ENCODE measurements around the gene LSP1.

The LSP1 gene

DNA sequence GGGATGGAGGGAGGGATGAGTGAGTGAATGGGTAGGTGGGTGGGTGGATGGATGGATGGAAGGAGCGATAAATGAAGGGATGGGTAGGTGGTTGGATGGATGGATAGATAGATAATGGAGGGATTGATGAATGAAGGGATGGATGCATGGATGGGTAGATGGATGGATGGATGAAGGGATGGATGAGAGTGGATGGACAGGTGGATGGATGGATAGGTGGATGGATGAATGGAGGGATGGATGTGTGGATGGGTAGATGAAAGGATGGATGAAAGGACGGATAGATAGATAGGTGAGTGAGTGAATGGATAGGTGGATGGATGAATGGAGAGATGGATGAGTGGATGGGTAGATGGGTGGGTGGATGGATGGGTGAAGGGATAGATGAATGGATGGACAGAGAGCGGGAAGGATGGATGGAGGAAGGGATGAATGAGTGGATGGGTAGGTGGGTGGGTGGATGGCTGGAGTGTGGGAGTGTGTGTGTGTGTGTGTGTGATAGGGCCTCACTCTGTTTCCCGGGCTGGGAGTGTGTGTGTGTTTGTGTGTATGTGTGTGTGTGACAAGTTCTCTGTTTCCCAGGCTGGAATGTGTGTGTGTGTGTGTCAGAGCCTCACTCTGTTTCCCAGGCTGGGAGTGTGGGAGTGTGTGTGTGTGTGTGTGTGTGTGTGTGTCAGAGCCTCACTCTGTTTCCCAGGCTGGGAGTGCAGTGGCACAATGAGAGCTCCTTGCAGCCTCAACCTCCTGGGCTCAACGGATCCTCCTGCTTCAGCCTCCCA is 40.9 kb downstream of the LSP1 start:
- no peak for DNase-seq

GRCh38 chr11:1894759-1895158 is 41.9 kb downstream of the LSP1 start:
- DNase-seq: no peak

DNA sequence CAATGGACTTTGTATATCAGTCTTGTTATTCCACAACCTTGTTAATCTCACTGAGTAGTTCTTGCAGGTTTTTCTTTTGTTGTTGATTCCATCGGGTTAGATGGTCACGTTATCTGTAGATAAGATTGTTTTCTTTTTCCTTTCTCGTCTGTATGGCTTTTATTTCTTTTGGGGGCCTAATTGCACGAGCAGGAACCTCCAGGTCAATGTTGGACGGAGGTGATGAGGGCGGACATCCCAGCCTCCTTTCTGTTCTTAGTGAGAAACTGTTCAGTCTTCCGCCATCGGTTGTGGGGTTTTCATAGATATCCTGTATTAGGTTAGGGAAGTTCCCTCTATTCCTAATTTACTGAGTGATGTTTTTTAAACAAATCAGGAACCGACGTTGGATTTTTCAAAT is 43.6 kb downstream of the LSP1 start:
- DNase-seq: no peak

GRCh38 chr11:1896923-1897322 is 44.0 kb downstream of the LSP1 start:
- no peak for DNase-seq

GRCh38 chr11:1899090-1899489 is 46.2 kb downstream of the LSP1 start:
- no peak for DNase-seq

- no peak for DNase-seq
Observed at GRCh38 chr11:1899686-1900085, 46.8 kb downstream of the LSP1 start.

DNA sequence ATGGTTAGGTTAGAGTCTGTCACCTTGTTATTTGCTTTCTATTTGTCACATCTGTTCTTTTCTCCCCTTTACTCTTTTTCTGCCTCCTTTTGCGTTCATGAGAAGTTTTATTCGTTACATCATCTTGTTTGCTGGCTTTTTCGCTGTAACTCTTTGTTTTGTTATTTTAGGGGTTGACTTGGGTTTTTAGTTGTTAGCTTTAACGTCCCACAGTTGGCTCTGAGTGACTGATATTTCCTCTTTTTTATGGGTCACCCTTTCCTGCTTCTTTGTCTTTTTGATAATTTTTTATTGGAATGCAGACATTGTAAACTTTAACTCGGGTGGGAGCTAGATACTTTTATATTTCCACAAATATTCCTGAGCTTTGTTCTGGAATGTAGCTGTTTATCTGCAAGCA is 53.3 kb downstream of the LSP1 start:
- DNase-seq: no peak

DNA sequence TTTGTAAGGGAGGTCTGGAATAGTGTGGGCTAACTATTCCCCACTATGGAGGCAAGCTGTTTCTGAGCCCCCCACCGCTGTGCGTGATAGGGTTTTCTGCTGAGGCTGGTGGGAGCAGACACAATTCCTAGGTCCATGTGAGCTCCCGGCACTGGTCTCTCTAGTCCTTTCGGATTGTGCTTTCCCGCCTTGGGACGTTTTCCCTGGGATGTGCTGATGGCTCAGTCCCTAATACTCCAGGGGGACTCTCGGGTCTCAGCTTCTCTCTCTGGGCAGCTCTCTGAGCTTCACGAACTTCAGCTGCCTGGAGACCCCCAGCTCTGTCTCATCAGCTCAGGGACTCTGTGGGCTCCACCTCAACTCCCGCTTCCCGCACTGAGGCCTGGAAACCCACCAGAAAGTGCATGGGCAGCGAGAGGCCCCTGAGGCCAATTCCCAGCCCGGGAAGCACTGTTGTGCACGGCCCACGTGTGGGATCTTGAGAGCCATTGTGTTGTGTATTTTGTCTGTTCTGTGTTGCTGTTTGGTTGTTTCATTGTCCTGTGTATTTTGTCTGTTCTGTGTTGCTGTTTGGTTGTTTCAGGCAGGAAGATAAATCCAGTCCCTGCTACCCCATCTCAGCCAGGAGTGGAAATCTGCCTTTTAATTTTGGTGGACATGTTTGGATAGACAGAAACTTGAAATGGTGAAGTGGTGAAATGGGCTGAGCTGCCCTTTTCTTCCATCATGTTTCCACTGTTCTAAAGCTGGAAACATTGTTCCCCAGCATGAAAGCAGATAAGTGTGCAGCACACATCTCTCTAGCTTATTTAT is 53.9 kb downstream of the LSP1 start:
- DNase-seq: no peak

- DNase-seq: no peak
Observed at GRCh38 chr11:1908618-1909017, 55.7 kb downstream of the LSP1 start.

DNA sequence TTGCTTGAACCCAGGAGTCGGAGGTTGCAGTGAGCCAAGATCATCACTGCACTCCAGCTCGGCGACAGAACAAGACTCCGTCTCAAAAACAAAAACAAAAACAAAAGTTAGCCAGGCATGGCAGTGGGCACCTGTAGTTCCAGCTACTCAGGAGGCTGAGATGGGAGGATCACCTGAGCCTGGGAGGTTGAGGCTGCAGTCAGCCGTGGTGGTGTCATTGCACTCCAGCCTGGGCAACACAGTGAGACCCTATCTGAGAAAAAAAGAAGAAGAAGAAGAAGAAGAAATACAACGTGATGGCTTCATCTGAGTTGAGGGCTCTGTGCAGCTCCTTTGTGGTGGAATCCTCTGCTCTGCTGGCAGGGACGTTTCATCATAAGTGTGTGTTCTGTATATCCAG is 56.6 kb downstream of the LSP1 start:
- no peak for DNase-seq

DNA sequence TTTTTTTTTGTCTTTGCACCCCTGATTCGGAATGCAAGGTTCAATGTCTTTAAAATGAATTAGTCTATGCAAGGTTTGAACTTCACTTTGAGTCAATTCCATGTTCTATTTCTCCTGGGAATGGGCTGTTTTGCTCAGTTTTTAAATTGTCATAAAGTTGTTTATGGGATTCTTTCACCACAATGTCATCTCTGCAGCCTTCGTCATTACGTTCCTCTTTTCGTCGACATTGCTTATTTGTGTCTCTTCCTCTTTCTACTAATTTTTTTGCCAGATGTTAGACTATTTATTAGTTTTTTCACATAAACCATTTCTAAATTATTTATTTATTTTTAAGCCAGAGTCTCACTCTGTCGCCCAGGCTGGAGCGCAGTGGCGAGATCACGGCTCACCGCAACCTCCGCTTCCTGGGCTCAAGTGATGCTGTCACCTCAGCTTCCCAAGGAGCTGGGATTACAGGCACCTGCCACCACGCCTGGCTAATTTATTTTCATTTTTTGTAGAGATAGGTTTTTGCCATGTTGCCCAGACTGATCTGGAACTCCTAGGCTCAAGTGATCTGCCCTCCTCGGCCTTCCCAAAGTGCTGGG is 59.5 kb downstream of the LSP1 start:
- no peak for DNase-seq

DNA sequence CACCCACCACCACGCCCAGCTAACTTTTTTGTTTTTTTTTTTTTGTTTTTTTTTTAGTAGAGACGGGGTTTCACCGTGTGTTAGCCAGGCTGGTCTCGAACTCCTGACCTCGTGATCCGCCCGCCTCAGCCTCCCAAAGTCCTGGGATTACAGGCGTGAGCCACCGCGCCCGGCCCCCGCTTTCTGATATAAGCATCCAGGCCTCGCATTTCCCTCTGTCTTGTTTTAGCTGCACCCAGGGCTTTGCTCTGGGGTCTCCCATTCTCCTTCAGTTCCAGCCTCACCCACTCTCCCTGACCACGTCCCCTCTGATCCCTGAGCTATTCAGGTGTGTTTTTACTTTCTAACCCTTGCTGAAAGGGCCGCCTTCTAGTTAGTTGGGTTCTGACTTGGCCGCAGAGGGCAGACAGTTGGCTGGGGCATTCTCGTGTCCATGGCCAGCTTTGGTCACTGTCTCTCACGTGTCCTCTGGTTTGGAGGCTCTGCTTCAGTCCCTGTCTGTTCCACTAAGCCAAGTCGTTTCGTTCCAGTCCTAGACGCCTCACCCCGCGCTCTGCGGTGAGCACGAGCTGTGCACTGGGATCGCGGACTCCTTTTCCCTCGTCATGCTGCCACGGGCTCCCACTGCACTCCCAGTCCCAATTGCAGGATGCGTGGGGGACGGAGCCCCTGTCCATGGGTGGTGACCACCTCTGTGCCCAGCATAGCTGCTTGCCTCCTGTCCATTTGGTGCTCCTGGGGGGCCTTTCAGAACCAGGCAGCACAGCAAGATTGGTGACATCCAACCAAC is 60.6 kb downstream of the LSP1 start:
- DNase-seq: no peak

DNA sequence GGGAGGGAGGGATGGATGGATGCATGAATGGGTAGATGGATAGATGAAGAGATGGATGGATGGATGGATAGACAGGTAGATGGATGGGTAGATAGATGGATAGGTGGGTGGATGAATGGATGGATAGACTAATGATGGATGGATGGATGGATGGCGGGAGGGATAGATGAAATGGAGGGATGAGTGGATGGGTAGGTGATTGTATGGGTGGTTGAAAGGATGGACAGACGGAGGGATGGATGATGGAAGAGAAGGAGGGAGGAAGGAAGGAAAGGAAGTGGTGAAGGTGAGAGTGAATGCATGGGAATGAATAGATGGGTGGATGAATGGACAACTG is 62.9 kb downstream of the LSP1 start:
- DNase-seq: no peak

DNA sequence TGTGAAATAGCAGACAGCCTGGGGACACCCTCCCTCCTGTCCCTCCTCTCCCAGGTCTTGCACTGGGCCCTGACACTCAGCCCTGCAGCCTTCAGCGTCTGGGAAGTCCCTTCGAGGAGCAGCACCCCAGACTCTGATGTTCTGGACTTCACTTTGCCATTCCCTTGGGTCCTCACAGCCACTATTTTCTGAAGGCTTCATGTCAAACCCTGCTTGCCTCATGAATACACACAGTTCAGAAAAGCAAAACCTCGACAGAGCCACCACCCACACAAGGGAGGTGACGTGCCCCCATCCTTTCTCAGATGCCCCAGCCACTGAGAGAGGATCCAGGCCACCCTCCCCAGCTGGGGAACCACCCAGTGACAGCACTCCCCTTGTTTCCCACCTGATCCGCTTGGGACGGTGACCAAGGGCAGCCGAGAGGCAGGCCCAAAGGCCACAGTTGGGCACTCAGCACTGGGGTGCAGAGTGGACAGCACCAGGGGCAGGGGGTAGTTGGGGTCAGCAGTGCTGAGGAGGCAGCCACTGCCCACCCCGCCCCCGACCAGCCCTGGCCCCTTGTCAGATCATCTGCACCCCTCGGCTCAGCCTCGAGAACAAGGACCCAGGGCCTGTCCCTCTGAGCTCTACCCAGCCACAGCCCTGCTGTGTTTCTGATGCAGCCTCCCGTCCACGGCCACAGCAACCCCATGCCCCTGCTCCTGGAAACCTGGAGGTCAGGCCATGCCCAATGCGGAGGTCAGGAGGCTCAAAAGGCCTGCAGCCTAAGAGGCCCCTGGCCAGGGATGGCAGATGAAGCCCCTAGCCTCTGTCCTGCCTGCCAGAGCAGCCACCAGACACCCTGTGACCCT is 63.5 kb downstream of the LSP1 start:
- DNase-seq: no peak

DNA sequence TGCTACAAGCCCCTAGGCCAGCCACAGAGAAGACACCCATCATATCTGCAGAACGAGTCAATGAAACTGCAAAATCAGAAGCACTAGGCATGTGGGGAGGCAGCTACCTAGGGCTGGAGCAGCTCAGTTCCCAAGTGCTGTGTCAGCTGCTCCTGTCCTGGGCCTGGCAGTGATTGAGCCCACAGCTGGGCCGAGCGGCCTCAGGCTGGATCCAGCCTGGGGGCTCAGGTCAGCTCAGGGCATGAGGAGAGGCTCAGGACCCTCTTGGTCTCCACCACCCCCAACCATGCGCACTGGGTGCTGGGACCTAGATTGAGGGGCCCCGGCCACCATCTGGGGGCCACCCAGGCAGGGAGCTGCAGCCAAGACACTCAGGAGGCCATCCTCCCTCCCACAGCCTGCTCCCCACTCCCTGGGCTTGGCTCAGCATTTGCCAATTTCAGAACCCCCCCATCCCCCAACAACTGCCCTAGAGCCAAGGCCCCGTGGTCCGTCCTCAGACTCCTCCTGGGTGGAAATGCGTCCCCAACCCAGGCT is 64.2 kb downstream of the LSP1 start:
- DNase-seq: no peak

GRCh38 chr11:1917523-1918435 is 64.9 kb downstream of the LSP1 start:
- no peak for DNase-seq

DNA sequence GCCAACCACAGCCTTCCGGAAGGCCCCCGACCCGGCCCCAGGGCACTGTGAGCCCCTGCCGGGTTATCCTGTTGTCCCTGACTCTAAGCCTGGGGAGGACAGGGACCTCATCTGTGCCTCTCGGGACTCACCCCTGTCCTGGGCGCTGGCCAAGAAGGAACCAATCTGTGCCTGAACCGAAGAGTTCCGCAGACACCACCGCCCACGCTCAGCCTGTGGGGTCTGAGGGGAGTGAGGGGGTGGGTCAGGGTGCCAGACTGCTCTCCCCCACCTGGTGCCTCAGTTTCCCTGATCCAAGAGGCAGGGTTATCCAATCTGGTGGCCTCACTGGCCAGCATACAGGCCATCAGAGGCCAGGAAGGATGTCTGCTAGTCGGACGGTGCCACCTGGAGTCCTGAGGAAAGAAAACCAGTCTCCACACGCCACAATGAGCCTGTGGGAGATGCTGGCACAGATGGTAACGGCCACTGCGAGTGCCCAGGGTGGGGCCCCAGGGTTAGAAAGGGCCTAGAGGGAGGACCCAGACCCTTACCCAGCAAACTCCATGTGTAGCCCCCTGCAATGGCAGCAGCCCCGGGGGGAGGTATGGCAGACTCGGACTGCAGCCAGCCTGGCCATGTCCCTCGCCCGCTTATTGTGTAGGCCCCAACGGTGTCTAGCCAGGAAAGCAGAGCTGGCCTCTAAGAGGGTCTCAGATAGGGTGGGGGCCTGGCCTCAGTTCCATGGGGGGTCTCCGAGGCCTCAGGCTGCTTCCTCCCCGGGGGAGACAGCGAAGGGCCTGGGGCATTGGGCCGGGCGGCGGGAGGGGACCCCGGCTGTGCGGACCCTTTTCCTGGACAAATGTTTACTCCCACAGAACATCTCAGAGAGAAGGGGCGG is 65.8 kb downstream of the LSP1 start:
- no peak for DNase-seq

- DNase-seq: no peak
Observed at GRCh38 chr11:1919391-1920127, 66.7 kb downstream of the LSP1 start, which contains the start of gene TNNT3. Gene TNNT3, plus strand, starts transcription at chr11:1919703. Its CDS starts 3,172 bp downstream, at chr11:1922875.

All from NCI-H1048 (cell line).